Fibroblast of villous mesenchyme (primary cell): ENCODE data around the gene TTPAL. TPM values are rescaled to one million over a fixed set of nuclear protein-coding genes. Genes with fewer than 3 reads are reported as not detected.

Source experiments
- DNase-seq: peaks from one replicate; pipeline ENCODE4 v3.0.0-alpha.2; 2010; ENCODE audit warnings: low read depth
- H3K4me3 ChIP-seq: 2 replicates; pipeline ENCODE4 v1.5.1; 2011; ENCODE audit warnings: low read depth, mild to moderate bottlenecking, low read length
- CTCF ChIP-seq: IDR thresholded peaks from 2 replicates; pipeline ENCODE4 v1.5.1; 2012; ENCODE audit warnings: low read depth, mild to moderate bottlenecking, low read length; ENCODE audit not compliant: insufficient read depth
- total RNA-seq: library from RNA; depleted of rRNA; stranded (reverse); fragments of >200 nt; gene quantifications from 2 replicates; pipeline ENCODE4 v1.2.3, GENCODE V29; 2012

TTPAL gene
- total RNA-seq, 1 donor = 22.9 TPM

GRCh38 chr20:44429419-44430269 lies 46.0 kb upstream of the TTPAL start:
- DNase-seq = no peak
- no peak for TF ChIP-seq CTCF
- no peak overlapping the region for H3K4me3 ChIP-seq

DNA sequence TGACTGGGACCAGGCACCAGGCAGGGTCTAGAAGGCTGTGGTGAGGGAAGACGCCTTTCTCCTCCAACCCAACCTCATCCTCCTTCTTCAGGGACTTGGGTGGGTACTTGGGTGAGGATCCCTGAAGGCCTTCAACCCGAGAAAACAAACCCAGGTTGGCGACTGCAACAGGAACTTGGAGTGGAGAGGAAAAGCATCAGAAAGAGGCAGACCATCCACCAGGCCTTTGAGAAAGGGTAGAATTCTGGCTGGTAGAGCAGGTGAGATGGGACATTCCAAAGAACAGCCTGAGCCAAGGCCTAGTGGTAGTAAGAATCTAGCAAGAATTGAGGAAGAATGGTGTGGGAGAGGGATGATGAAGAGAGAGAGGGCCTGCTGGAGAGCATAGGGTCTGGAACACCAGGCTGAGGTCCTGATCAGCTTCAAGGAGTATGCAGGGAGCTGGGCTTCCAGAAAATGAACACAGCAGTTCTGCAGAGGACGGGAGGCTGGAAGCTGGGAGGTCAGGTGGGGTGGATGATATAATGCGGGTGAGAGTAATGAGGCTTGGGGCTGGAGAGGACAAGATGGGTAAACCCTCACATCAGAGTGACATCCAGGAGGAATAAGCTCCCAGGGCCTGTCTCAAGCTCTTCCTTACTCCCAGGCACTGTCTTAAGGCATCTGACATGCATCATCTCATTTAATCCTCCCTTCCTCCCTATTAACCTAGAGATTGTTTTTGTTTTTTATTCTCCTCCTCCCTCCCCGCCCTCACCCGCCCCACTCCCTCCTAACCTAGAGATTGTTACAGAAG lies 45.2 kb upstream of the TTPAL start:
- TF ChIP-seq CTCF = no peak
- H3K4me3 ChIP-seq = no peak overlapping the region

DNA sequence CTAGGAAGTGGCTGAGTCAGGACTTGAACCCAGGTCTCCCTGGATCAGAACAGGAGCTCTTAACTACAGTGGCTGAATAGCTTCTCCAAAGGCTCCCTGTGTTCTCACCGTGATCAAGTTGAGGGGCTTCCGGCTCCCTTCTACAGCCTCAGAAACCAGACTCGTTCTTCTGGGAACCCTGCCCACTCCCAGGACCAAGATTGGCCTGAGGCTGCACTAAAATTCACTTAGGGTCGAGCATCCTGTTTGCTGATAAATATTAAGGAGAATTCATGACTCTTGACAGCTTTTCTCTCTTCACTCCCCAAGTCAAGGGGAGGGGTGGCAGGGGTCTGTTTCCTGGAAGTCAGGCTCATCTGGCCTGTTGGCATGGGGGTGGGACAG lies 44.6 kb upstream of the TTPAL start:
- no peak for TF ChIP-seq CTCF
- no peak for DNase-seq
- H3K4me3 ChIP-seq = no peak overlapping the region

More for the DNA sequence above, 45.2 kb upstream of the TTPAL start:
- no peak for DNase-seq

- H3K4me3 ChIP-seq = no peak overlapping the region
- TF ChIP-seq CTCF = no peak
- DNase-seq = no peak
These were observed 44.0 kb upstream of the TTPAL start for GRCh38 chr20:44431502-44432234.

- DNase-seq = no peak
- TF ChIP-seq CTCF = no peak
- H3K4me3 ChIP-seq = no peak overlapping the region
These were observed 42.8 kb upstream of the TTPAL start for GRCh38 chr20:44432618-44433577.
